Left hindlimb (tissue), 1 donor: ENCODE measurements around the gene PLCL1.
"Not testable (repeated sequence)": the region's sequence is repeated elsewhere in the genome, so short reads cannot be mapped to it uniquely, and the experiment has no call there.

Experiments used
- DNase-seq: peaks from one replicate; pipeline ENCODE4 v3.0.0-alpha.2; 2018

Gene PLCL1

DNA sequence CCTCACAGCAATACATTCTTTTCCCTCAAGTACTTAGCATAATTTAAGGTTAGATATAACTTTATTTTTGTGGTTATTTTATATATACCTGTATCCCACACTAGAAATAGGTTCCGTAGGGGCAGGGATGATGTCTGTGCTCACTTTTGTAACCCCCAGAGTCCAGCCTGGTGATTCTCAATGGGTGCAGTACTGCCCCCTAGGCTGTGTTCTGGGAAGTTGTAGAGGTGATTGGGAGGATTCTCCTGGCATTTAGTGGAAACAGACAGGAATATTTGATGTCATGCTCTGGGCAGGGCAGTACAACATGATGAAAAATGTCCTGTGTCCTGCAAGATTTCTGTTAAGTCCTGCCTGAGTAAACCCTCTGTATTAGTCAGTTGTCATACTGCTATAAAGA is 333.3 kb downstream of the PLCL1 start:
- DNase-seq = no peak

DNA sequence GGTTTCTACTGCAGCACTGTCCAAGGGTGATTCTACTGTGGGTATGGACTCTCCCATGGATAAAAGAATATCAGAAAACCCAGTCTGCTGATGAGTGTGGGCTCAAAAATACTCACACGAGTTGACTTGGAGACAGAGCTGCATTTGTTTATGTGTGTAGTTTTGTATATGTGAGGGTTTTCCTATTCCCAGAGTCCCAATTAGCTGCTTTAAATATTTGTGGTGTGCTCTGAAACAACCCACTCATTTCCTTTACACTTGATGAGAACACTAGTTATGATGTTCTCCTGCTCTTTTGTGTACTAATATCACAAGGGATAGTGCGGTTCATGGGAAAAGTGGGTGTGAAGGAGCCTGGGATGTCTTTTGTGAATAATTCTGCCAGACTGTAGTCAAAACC is 337.3 kb downstream of the PLCL1 start:
- no peak for DNase-seq

DNA sequence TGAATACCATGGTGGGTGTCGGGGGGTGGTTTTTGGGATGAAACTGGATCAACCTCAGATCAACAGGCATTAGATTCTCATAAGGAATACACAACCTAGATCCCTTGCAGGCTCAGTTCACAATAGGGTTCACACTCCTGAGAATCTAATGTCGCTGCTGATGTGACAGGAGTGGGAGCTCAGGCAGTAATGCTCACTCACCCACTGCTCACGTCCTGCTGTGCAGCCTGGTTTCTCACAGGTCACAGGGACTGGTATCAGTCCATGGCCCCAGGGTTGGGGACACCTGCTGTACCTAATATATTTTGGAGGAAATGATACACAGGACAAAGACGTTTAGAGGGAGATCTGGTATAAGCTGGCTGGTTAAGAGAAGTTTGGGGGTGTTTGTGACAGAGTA is 338.8 kb downstream of the PLCL1 start:
- DNase-seq = no peak

DNA sequence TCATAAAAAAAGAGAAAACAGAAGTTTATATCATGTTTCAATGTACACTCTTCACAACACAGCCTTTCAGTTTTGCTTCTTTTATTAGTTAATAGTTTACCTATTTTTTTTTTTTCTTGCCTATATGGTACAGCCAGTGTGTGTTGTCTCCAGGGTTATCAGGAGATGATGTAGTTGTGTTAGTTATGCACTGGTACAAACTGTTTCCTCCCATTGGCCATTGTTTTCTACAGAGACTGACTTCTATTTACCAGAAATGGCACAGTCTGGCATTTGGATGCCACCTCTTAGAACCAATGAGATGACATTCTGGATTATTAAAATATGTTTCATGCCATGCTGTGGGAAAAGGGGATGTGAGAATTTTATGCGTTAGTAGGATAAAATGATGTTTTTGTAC is 339.4 kb downstream of the PLCL1 start:
- DNase-seq = no peak

GRCh38 chr2:198144660-198145059 is 340.3 kb downstream of the PLCL1 start:
- DNase-seq = no peak

GRCh38 chr2:198146346-198146940 is 342.1 kb downstream of the PLCL1 start:
- peak; percentile 37 for DNase-seq

GRCh38 chr2:198157314-198157713 is 352.9 kb downstream of the PLCL1 start:
- DNase-seq = no peak

DNA sequence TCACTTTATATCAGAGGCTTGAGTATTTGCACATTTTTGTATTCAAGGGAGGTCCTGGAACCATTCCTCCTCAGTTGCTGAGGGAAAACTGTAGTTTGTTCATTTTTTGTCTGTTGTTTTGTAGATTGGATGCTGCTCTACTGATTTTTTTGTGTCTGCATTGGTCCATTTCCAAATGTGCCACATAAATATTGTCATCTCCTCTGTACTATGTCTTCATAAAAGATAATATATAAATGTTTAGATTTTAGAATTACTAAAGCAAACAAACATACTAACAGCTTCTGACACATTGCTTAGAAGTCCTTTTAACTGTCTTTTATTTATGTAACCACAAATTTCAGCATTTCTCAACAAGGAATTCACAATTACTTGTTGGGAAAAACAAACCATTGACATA is 356.8 kb downstream of the PLCL1 start:
- no peak for DNase-seq

DNA sequence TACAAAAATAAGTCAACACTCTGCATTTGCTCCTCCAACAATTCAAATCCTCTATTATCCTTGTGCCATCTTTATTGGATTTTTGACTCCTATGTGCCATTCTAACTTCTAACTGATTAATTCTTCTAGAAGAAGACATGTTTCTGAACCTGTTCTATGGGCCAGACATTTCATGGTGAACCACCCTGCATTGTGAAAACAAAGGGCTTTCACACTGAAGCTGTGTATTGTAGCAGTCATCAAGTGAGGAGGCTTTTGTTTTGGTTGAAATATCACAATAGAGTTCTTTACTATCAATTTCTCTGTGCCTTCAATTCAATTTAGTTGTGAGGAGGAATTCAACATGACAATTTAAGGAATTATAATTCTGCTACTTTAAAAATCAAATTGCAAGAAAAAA is 357.9 kb downstream of the PLCL1 start:
- no peak for DNase-seq

- DNase-seq = no peak
Measured at GRCh38 chr2:198164843-198165242, 360.4 kb downstream of the PLCL1 start.

DNA sequence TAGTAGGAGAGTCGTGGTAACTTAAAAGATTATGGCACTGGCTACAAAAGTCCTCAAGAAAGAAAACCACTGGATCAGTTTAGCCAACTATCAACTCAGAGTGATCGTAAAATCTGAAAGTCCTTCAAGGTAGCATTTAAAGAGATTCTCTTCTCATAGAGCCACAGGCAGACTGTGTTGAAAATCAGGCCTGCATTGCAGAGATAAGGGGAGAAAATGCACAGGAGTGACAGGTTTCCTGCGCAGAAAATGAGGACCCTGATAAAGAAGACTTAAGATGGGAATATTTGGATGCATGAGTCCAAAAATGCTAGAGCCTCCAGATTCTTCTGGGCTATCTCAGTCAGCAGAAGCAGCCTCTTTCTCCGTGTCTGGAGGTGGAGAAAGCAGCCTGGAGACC is 360.9 kb downstream of the PLCL1 start:
- DNase-seq = no peak

- DNase-seq = no peak
Measured at GRCh38 chr2:198167346-198167745, 363.0 kb downstream of the PLCL1 start.

- no peak for DNase-seq
Measured at GRCh38 chr2:198168651-198169050, 364.3 kb downstream of the PLCL1 start.

DNA sequence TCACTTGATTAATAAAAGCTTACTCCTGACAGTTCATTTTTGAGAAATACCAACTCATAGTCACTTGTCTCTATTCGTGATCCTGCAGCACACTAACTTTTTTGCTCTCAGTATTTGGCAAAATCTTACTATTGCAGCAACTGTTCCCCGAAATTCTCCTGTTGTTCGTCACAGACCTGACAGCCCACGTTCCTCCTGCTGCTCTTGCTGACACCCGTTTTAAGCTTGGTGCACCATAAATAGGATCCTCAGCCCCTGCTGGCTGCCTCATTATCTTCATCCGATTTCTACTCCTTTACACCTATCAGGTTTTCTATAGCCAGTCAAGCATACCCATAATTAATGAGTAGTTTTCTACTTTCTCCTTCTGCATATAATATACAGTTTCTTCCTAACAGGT is 368.8 kb downstream of the PLCL1 start:
- no peak for DNase-seq

DNA sequence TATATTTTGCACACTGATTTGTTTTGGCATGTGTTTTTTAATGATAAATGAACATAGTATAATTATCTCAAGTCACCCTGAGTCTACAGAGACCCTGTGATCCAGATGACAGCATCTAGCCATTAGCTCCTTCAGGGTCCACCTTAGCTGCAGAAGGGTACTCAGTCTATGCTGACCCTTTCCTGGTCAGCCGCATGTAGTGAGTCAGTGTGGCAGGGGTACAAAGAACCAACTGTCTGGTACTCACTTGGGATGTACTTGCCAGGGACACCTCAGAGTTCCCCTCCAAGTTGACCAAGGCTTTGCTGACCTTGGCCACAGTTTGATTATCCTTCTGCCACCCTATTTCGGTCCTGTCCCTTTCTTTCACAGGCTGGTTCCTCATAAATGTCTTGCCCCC is 369.5 kb downstream of the PLCL1 start:
- no peak for DNase-seq

GRCh38 chr2:198175271-198175670 is 370.9 kb downstream of the PLCL1 start:
- DNase-seq = no peak

GRCh38 chr2:198177040-198177439 is 372.6 kb downstream of the PLCL1 start:
- no peak for DNase-seq

DNA sequence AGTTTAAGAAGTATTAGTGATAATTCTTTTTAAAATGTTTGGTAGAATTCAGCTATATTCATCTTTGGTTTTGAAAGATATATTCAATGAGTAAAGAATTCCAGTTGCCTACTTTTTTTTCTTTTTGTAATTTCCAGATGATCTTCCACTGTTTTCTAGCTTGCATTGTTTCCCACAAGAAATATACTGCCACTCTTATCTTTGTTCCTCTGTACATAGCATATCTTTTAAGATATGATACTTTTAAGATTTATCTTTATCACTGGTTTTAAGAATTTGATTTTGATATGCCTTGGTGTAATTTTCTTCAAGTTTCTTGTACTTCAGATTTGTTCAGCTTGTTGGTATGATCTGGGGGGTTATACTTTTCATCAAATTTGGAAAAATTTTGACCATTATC is 374.4 kb downstream of the PLCL1 start:
- DNase-seq = no peak

DNA sequence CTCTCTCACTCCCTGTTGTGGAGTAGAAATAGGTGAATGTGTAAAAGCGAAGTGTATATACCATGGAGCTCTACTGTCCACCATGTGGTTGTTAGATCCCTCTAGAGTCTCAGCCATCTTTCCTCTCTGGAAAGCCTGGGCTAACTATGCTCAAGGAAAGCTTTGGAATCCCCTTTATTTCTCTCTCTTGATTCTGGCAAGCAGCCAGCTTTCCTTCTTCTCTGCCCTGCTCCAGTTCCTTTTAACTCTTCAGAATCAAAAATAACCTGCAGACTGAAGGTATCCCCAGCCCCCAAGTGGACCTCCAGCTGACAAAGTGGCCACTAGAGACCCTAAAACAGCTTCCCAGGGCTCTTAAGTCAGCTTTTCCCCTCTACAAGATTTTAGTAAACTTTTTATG is 381.9 kb downstream of the PLCL1 start:
- no peak for DNase-seq

DNA sequence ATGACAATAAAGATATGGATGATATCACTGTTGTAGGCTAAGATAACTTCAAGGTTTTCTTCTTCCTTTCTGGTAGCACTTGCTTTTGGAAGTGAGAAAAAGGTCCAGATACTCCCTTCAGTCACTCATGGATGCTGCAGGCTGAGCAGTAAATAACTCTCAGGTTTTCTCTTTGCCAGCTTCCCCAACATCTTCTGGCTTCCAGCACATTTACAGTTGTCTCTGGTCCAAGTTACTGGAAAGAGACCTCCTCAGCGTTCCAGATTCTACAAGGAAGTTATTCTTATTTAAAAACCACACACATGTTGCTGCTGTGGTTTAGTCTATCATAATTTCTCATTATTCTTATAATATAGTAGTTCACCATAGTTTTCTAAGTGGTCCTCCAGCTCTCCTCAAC is 383.4 kb downstream of the PLCL1 start:
- DNase-seq = no peak

DNA sequence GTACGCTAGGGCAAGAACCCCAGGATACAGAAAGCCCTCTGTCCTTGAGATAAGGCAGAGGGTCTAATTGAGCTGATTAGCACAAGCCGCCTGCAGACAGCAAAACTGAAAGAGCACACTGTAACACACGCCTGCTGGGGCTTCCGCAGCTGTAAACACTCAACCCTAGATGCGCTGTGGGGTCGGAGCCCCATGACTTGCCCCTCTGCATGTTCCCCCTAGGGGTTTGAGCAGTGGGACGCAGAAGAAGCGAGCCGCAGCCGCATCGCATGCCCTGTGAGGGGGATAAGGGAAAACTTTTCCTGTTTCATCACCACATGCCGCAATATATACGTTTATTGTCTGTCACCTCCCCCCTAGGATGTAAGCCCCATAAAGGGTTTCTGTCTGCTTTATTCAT is 384.6 kb downstream of the PLCL1 start:
- no peak for DNase-seq

GRCh38 chr2:198191651-198192050 is 387.3 kb downstream of the PLCL1 start:
- DNase-seq = no peak

DNA sequence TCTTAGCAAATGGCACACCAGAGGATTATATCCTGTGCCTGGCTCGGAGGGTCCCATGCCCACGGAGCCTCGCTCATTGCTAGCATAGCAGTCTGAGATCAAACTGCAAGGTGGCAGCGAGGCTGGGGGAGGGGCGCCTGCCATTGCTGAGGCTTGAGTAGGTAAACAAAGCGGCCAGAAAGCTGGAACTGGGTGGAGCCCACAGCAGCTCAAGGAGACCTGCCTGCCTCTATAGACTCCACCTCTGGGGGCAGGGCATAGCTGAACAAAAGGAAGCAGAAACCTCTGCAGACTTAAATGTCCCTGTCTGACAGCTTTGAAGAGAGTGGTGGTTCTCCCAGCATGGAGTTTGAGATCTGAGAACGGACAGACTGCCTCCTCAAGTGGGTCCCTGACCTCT is 392.2 kb downstream of the PLCL1 start:
- not testable (repeated sequence) for DNase-seq
